BE2C (cell line): Measurements from ENCODE around the gene JAGN1.
"Not testable (repeated sequence)": the region's sequence is repeated elsewhere in the genome, so short reads cannot be mapped to it uniquely, and the experiment has no call there.

ENCODE experiments used
- DNase-seq: peaks from one replicate; pipeline ENCODE4 v3.0.0-alpha.2; 2020
- H3K27me3 ChIP-seq: fragments of 250-450 bp; sonication (Bioruptor Pico); 2 replicates; pipeline ENCODE4 v1.5.1; 2020; ENCODE audit warnings: mild to moderate bottlenecking
- H3K36me3 ChIP-seq: fragments of 250-450 bp; sonication (Bioruptor Pico); 2 replicates; pipeline ENCODE4 v1.5.1; 2020; ENCODE audit warnings: mild to moderate bottlenecking
- H3K4me1 ChIP-seq: fragments of 250-450 bp; sonication (Bioruptor Pico); 2 replicates; pipeline ENCODE4 v1.5.1; 2020
- H3K4me3 ChIP-seq: 2 replicates; pipeline ENCODE4 v1.5.1; 2011; ENCODE audit warnings: low read depth, low read length
- H3K9me3 ChIP-seq: fragments of 250-450 bp; sonication (Bioruptor Pico); 2 replicates; pipeline ENCODE4 v1.5.1; 2020
- CTCF ChIP-seq: IDR thresholded peaks from 2 replicates; pipeline ENCODE4 v1.5.1; 2012; ENCODE audit warnings: mild to moderate bottlenecking, low read depth, low read length

Gene JAGN1

GRCh38 chr3:9867106-9867505 lies 23.3 kb upstream of the JAGN1 start:
- no peaks in the 10 kb centered on the region for H3K36me3 ChIP-seq
- no peaks in the 10 kb centered on the region for H3K9me3 ChIP-seq
- no peak for TF ChIP-seq CTCF
- no peak overlapping the region for H3K4me3 ChIP-seq
- no peak for DNase-seq
- H3K27me3 ChIP-seq, result no peaks in the 10 kb centered on the region
- H3K4me1 ChIP-seq, result no peaks in the 10 kb centered on the region

- DNase-seq, result no peak
- no peaks in the 10 kb centered on the region for H3K27me3 ChIP-seq
- H3K4me3 ChIP-seq, result no peak overlapping the region
- H3K9me3 ChIP-seq, result no peaks in the 10 kb centered on the region
- no peaks in the 10 kb centered on the region for H3K36me3 ChIP-seq
- no peaks in the 10 kb centered on the region for H3K4me1 ChIP-seq
- TF ChIP-seq CTCF, result no peak
Observed at GRCh38 chr3:9869955-9870354, 20.5 kb upstream of the JAGN1 start.

- Histone ChIP-seq H3K27me3 (no peaks in the 10 kb centered on the region), H3K36me3 (no peaks in the 10 kb centered on the region), H3K4me3 (no peak overlapping the region), H3K9me3 (no peaks in the 10 kb centered on the region), H3K4me1 (no peaks in the 10 kb centered on the region)
- TF ChIP-seq CTCF, result no peak
- DNase-seq, result no peak
Observed at GRCh38 chr3:9870978-9871377, 19.4 kb upstream of the JAGN1 start.

- H3K4me3 ChIP-seq, DNase-seq, H3K4me1 ChIP-seq, H3K36me3 ChIP-seq, H3K9me3 ChIP-seq, H3K27me3 ChIP-seq: not testable (repeated sequence)
Observed at GRCh38 chr3:9872067-9872466, 18.3 kb upstream of the JAGN1 start.

GRCh38 chr3:9875448-9875847 lies 15.0 kb upstream of the JAGN1 start:
- H3K4me3 ChIP-seq, result no peak overlapping the region
- no peaks in the 10 kb centered on the region for H3K4me1 ChIP-seq
- no peaks in the 10 kb centered on the region for H3K36me3 ChIP-seq
- H3K27me3 ChIP-seq, result no peaks in the 10 kb centered on the region
- H3K9me3 ChIP-seq, result no peaks in the 10 kb centered on the region
- TF ChIP-seq CTCF, result no peak
- DNase-seq, result no peak

- DNase-seq, H3K27me3 ChIP-seq, H3K9me3 ChIP-seq, H3K4me3 ChIP-seq, H3K36me3 ChIP-seq, H3K4me1 ChIP-seq: not testable (repeated sequence)
Observed at GRCh38 chr3:9876255-9876654, 14.2 kb upstream of the JAGN1 start.

- no peak for TF ChIP-seq CTCF
- H3K36me3 ChIP-seq, result no peaks in the 10 kb centered on the region
- H3K9me3 ChIP-seq, result no peaks in the 10 kb centered on the region
- H3K4me3 ChIP-seq, result no peak overlapping the region
- DNase-seq, result no peak
- H3K27me3 ChIP-seq, result no peaks in the 10 kb centered on the region
- H3K4me1 ChIP-seq, result no peaks in the 10 kb centered on the region
Observed at GRCh38 chr3:9876991-9877390, 13.4 kb upstream of the JAGN1 start.
